ENCODE data around the gene GDF7. TPM values are rescaled to one million over a fixed set of nuclear protein-coding genes. Genes with fewer than 3 reads are reported as not detected.
A peak's percentile ranks its signal among the peaks of the same experiment; 100 is the strongest.

GDF7 gene
- polyA plus RNA-seq, 3 donors, result not detected

- peaks cover 0 to 4% (median 2%) of the 10 kb centered on the region in 3 donors for H3K27me3 Mint-ChIP-seq (ENCODE audit: low read depth in 3 of 3)
- no peak overlapping the region for H3K9ac ChIP-seq (ENCODE audit: insufficient read depth, low read length, poor library complexity, severe bottlenecking)
- H3K9me3 ChIP-seq (replicated peaks in 1 of 2; ENCODE audit: control insufficient read depth in 1 of 2, insufficient read depth in 1 of 2, low read length in 2 of 2), result no peaks in the 10 kb centered on the region
- no peaks in the 10 kb centered on the region for H3K27me3 ChIP-seq (ENCODE audit: control insufficient read depth in 2 of 2, insufficient read depth in 2 of 2, low read length in 2 of 2)
- H2AFZ ChIP-seq (ENCODE audit: insufficient read depth, low read depth, low read length, poor library complexity, severe bottlenecking), result no peak overlapping the region
- no peak overlapping the region for H3K27ac ChIP-seq (ENCODE audit: low read depth in 1 of 2, low read length in 2 of 2)
- H3K4me1 Mint-ChIP-seq, result peaks cover 51% of the 10 kb centered on the region
- DNase-seq, result no peak
- H3K36me3 Mint-ChIP-seq, result peaks cover 41 to 50% of the 10 kb centered on the region in 2 donors
- no peak overlapping the region for H3K4me3 Mint-ChIP-seq
- peaks cover 31 to 47% of the 10 kb centered on the region in 2 donors for H3K36me3 ChIP-seq (replicated peaks in 1 of 2; ENCODE audit: control insufficient read depth in 1 of 2, insufficient read depth in 2 of 2, low read length in 2 of 2)
- peaks cover 43% of the 10 kb centered on the region for H3K79me2 ChIP-seq (ENCODE audit: insufficient read depth, low read length)
- no peak overlapping the region for H3K4me3 ChIP-seq (replicated peaks in 1 of 3; ENCODE audit: low read depth in 2 of 3, low read length in 3 of 3)
- WGBS (ENCODE audit: insufficient coverage), result 99% methylated on average over 4 of the region's 4 CpGs
- H3K9me3 Mint-ChIP-seq, result peaks cover 0 to 2% (median 0%) of the 10 kb centered on the region in 7 donors
- peak overlapping the region in 4 of 7 donors; percentile 0 to 51 (median 20) for H3K27ac Mint-ChIP-seq
- TF ChIP-seq, protein P1, sequence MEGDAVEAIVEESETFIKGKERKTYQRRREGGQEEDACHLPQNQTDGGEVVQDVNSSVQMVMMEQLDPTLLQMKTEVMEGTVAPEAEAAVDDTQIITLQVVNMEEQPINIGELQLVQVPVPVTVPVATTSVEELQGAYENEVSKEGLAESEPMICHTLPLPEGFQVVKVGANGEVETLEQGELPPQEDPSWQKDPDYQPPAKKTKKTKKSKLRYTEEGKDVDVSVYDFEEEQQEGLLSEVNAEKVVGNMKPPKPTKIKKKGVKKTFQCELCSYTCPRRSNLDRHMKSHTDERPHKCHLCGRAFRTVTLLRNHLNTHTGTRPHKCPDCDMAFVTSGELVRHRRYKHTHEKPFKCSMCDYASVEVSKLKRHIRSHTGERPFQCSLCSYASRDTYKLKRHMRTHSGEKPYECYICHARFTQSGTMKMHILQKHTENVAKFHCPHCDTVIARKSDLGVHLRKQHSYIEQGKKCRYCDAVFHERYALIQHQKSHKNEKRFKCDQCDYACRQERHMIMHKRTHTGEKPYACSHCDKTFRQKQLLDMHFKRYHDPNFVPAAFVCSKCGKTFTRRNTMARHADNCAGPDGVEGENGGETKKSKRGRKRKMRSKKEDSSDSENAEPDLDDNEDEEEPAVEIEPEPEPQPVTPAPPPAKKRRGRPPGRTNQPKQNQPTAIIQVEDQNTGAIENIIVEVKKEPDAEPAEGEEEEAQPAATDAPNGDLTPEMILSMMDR (IDR thresholded peaks at IDR 0.05), result no peak
- H3K4me2 ChIP-seq (replicated peaks; ENCODE audit: extremely low read depth, low read length, poor library complexity, severe bottlenecking), result no peak overlapping the region
- intact Hi-C loops (cut with micrococcal nuclease), result loop anchor here in 1 of 2 donors (10.0 kb wide), 1 partner anchor 763 kb away; no protein-coding TSS in a partner anchor
- H4K20me1 ChIP-seq (ENCODE audit: insufficient read depth, low read length), result peaks cover 60% of the 10 kb centered on the region
- H3K4me1 ChIP-seq (ENCODE audit: control insufficient read depth in 1 of 2, insufficient read depth in 2 of 2, low read length in 2 of 2), result peaks cover 26 to 30% of the 10 kb centered on the region in 2 donors
Observed at GRCh38 chr2:20648206-20648605, 18.7 kb upstream of the GDF7 start.

- peaks cover 43% of the 10 kb centered on the region for H3K79me2 ChIP-seq (ENCODE audit: insufficient read depth, low read length)
- H3K9ac ChIP-seq (ENCODE audit: insufficient read depth, low read length, poor library complexity, severe bottlenecking), result no peak overlapping the region
- H3K27me3 ChIP-seq (ENCODE audit: control insufficient read depth in 2 of 2, insufficient read depth in 2 of 2, low read length in 2 of 2), result no peaks in the 10 kb centered on the region
- TF ChIP-seq, protein P1 (IDR thresholded peaks at IDR 0.05), result no peak
- WGBS (ENCODE audit: insufficient coverage), result 100% methylated on average over 9 of the region's 9 CpGs
- peaks cover 27 to 33% of the 10 kb centered on the region in 2 donors for H3K4me1 ChIP-seq (ENCODE audit: control insufficient read depth in 1 of 2, insufficient read depth in 2 of 2, low read length in 2 of 2)
- DNase-seq, result no peak
- no peak overlapping the region for H3K4me3 ChIP-seq (replicated peaks in 1 of 3; ENCODE audit: low read depth in 2 of 3, low read length in 3 of 3)
- H4K20me1 ChIP-seq (ENCODE audit: insufficient read depth, low read length), result peaks cover 53% of the 10 kb centered on the region
- no peak overlapping the region for H2AFZ ChIP-seq (ENCODE audit: insufficient read depth, low read depth, low read length, poor library complexity, severe bottlenecking)
- Mint-ChIP-seq H3K9me3 (peaks cover 0 to 2% (median 1%) of the 10 kb centered on the region in 7 donors), H3K4me1 (peaks cover 50% of the 10 kb centered on the region), H3K36me3 (peaks cover 35 to 45% of the 10 kb centered on the region in 2 donors), H3K4me3 (no peak overlapping the region), H3K27me3 (ENCODE audit: low read depth in 3 of 3) (peaks cover 0 to 4% (median 2%) of the 10 kb centered on the region in 3 donors), H3K27ac (peak overlapping the region in 5 of 7 donors; percentile 32 to 66 (median 36))
- H3K4me2 ChIP-seq (replicated peaks; ENCODE audit: extremely low read depth, low read length, poor library complexity, severe bottlenecking), result no peak overlapping the region
- peaks cover 28 to 40% of the 10 kb centered on the region in 2 donors for H3K36me3 ChIP-seq (replicated peaks in 1 of 2; ENCODE audit: control insufficient read depth in 1 of 2, insufficient read depth in 2 of 2, low read length in 2 of 2)
- intact Hi-C loops (cut with micrococcal nuclease), result loop anchor here in 1 of 2 donors (10.0 kb wide), 1 partner anchor 764 kb away; no protein-coding TSS in a partner anchor
- no peaks in the 10 kb centered on the region for H3K9me3 ChIP-seq (replicated peaks in 1 of 2; ENCODE audit: control insufficient read depth in 1 of 2, insufficient read depth in 1 of 2, low read length in 2 of 2)
- H3K27ac ChIP-seq (ENCODE audit: low read depth in 1 of 2, low read length in 2 of 2), result no peak overlapping the region
Observed at GRCh38 chr2:20648831-20649230, 18.1 kb upstream of the GDF7 start.

All from CD14-positive monocyte (primary cell).